Lower leg skin (tissue), 4 donors: Measurements from ENCODE around the gene KDM4B. TPM values are rescaled to one million over a fixed set of nuclear protein-coding genes. Genes with fewer than 3 reads are reported as not detected.
"Not testable (repeated sequence)": the region's sequence is repeated elsewhere in the genome, so short reads cannot be mapped to it uniquely, and the experiment has no call there.

Experiments used
- DNase-seq, 2 donors: peaks; one replicate each; pipeline ENCODE4 v3.0.0-alpha.2; 2019; ENCODE audit warnings: low spot score in 2 of 2
- H3K4me3 ChIP-seq: fragments of 200-600 bp; sonication (generic); 2 replicates; pipeline ENCODE4 v1.5.1; 2017; ENCODE audit warnings: mild to moderate bottlenecking, low read depth; ENCODE audit not compliant: poor library complexity, severe bottlenecking
- POLR2A ChIP-seq, 2 donors: fragments of 450-650 bp; IDR thresholded peaks; one replicate each; pipeline ENCODE4 v1.6.1; 2016 to 2017; ENCODE audit warnings: antibody characterized with exemption in 2 of 2, mild to moderate bottlenecking in 1 of 2, moderate library complexity in 1 of 2
- WGBS, 2 donors: methylation state at CpG; one replicate each; pipeline ENCODE4 v1.1.5; 2018; 5-methylcytosine and 5-hydroxymethylcytosine counted together
- intact Hi-C: fragments of 100-400 bp; cut with DNase I; formaldehyde crosslinking; loops from one replicate; pipeline ENCODE4 v1.15.0; 2023; ENCODE audit warnings: low total_unique reads
- total RNA-seq, 4 donors: library from RNA; depleted of rRNA; stranded (reverse); fragments of >200 nt; gene quantifications; one replicate each; pipeline ENCODE4 v1.1.0, GENCODE V29; 2016
- TF ChIP-seq, protein P1 (sequence below), 3 donors: fragments of 450-650 bp; IDR thresholded peaks; one replicate each; pipeline ENCODE4 v1.5.1; 2016; ENCODE audit warnings: antibody characterized with exemption in 3 of 3, mild to moderate bottlenecking in 3 of 3, moderate library complexity in 2 of 3

The KDM4B gene
- total RNA-seq, 4 donors from 2014 or later: 40.1 to 71.4 (median 51.3) TPM

DNA sequence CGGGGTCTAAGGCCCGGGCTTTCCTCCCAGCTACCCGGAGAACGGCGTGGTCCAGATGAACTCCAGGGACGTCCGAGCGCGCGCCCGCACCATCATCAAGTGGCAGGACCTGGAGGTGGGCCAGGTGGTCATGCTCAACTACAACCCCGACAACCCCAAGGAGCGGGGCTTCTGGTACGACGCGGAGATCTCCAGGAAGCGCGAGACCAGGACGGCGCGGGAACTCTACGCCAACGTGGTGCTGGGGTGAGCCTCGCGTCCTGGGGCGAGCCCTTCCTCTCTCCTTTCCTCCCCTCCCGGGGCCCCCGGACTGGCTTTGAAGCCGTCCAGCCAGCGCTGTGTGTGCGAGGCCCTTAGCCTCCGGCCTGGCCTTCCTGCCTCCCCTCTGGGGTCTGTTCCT lies 36.2 kb upstream of the KDM4B start:
- DNase-seq: no peak
- no peak for TF ChIP-seq POLR2A (IDR thresholded peaks at IDR 0.05)
- TF ChIP-seq, protein P1, sequence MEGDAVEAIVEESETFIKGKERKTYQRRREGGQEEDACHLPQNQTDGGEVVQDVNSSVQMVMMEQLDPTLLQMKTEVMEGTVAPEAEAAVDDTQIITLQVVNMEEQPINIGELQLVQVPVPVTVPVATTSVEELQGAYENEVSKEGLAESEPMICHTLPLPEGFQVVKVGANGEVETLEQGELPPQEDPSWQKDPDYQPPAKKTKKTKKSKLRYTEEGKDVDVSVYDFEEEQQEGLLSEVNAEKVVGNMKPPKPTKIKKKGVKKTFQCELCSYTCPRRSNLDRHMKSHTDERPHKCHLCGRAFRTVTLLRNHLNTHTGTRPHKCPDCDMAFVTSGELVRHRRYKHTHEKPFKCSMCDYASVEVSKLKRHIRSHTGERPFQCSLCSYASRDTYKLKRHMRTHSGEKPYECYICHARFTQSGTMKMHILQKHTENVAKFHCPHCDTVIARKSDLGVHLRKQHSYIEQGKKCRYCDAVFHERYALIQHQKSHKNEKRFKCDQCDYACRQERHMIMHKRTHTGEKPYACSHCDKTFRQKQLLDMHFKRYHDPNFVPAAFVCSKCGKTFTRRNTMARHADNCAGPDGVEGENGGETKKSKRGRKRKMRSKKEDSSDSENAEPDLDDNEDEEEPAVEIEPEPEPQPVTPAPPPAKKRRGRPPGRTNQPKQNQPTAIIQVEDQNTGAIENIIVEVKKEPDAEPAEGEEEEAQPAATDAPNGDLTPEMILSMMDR (IDR thresholded peaks at IDR 0.05): no peak
- 94 to 98% methylated on average over 32 of the region's 32 CpGs for WGBS, 2 donors
- no peak overlapping the region for H3K4me3 ChIP-seq
- intact Hi-C loops: no loop called here

DNA sequence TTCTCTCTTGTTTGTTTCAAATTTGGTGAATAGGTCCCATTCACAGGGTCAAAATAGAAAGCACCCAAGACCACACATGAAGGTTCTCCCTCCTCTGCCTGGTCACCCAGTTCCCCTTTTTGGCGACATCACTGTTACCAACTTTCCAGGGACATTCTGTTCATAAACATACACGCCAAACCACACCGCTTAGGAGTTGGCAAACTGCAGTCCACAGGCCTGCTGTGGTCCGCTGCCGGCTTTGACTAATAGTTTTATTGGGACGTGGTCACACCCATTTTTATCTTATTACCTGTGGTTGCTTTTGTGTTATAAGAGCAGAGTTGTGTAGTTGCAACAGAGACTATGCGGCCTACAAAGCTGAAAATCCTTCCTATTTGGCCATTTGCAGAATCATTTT lies 35.4 kb upstream of the KDM4B start:
- TF ChIP-seq POLR2A (IDR thresholded peaks at IDR 0.05): no peak
- TF ChIP-seq, protein P1 (IDR thresholded peaks at IDR 0.05): no peak
- DNase-seq: peak in 1 of 2 donors; percentile 37
- 64 to 86% methylated on average over 7 of the region's 7 CpGs for WGBS, 2 donors
- intact Hi-C loops: no loop called here
- no peak overlapping the region for H3K4me3 ChIP-seq

DNA sequence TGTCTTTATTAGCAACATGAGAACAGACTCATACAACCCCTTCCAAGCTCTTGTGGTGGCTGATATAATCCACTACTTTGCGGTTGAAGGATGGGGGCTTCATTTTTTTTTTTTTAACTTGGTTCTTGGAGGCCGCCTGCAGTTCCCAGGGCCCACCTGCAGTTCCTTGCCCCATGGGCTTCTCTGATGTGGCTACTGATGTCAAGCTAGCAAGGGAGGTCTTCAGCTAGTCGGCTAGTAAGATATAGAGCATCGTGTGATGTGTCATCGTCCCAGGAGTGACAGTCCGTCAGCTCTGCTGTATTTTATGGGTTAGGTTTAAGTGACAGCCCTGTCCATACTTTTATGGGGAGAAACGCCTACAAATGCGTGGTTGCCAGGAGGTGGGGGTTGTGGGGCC lies 33.5 kb upstream of the KDM4B start:
- TF ChIP-seq, protein P1 (IDR thresholded peaks at IDR 0.05): no peak
- TF ChIP-seq POLR2A (IDR thresholded peaks at IDR 0.05): no peak
- WGBS, 2 donors: 91 to 95% methylated on average over 8 of the region's 8 CpGs
- intact Hi-C loops: no loop called here
- no peak for DNase-seq
- H3K4me3 ChIP-seq: no peak overlapping the region

DNA sequence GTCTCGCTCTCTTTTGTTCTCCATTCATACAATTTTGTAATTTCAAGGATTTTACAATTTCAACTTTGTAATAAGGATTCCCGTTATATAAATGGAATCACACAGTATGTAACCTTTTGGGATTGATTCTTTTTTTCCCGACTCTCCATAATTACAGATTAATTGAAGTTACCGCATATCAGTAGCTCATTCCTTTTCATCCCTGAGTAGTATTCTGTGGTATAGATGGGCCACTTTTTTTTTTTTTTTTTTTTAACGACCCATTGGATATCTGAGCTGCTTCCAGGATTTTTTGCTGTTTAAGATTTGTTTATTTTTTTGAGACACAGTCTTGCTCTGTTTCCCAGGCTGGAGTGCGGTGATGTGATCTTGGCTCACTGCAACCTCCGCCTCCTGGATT lies 31.9 kb upstream of the KDM4B start:
- WGBS, 2 donors: 94 to 95% methylated on average over 7 of the region's 7 CpGs
- TF ChIP-seq, protein P1 (IDR thresholded peaks at IDR 0.05): no peak
- no peak for TF ChIP-seq POLR2A (IDR thresholded peaks at IDR 0.05)
- no peak for DNase-seq
- no peak overlapping the region for H3K4me3 ChIP-seq
- intact Hi-C loops: no loop called here

DNA sequence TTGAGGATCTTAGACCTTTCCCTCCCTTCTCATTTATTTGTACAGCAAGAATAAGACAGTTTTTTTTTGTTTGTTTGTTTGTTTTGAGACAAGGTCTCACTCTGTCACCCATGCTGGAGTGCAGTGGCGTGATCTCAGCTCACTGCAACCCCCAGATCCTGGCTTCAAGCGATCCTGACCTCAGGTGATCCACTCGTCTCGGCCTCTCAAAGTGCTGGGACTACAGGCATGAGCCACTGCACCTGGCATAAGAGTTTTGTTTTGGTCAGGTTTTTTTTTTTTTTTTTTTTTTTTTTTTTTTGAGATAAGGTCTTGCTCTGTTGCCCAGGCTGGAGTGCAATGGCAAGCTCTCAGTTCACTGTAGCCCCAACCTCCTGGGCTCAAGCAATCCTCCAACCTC lies 30.5 kb upstream of the KDM4B start:
- DNase-seq: not testable (repeated sequence)

DNA sequence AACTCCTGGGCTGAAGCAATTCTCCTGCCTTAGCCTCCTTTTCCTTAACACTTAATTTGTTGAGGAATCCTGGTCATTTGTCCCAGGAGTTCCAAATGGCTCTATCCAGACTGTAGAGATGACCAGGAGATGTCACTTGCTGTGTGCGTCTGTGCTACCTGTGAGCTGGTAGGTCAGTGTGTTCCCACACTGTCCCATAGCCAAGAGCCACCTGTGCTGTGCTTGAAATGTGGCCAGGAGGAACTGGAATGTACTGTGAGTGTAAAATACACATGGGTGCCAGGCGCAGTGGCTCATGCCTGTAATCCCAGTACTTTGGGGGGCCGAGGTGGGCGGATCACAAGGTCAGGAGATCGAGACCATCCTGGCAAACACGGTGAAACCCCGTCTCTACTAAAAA lies 29.4 kb upstream of the KDM4B start:
- DNase-seq: no peak
- intact Hi-C loops: no loop called here
- no peak overlapping the region for H3K4me3 ChIP-seq
- TF ChIP-seq, protein P1 (IDR thresholded peaks at IDR 0.05): no peak
- no peak for TF ChIP-seq POLR2A (IDR thresholded peaks at IDR 0.05)
- WGBS, 2 donors: 88 to 98% methylated on average over 7 of the region's 7 CpGs

More for the DNA sequence above, 30.5 kb upstream of the KDM4B start:
- WGBS, 2 donors: 94% methylated on average over 4 of the region's 4 CpGs
- H3K4me3 ChIP-seq, intact Hi-C loops: not testable (repeated sequence)

DNA sequence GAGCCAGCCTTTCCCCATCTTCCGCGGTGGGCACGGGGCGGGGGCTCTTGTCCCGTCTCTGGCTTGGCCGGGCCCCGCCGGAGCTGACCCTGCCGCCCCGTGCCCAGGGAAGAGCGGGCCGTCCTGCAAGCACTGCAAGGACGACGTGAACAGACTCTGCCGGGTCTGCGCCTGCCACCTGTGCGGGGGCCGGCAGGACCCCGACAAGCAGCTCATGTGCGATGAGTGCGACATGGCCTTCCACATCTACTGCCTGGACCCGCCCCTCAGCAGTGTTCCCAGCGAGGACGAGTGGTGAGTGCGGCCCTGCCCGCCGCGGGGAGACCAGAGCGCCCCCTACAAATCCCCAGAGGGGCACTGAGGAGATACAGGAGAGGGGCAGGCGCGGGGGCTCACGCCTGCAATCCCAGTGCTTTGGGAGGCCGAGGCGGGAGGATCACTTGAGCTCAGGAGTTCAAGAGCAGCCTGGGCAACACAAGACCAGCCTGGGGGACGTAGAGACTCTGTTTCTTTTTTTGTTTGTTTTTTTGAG lies 27.2 kb upstream of the KDM4B start:
- intact Hi-C loops, H3K4me3 ChIP-seq, DNase-seq: not testable (repeated sequence)
- WGBS, 2 donors: 96% methylated on average over 22 to 30 of the region's 35 CpGs

DNA sequence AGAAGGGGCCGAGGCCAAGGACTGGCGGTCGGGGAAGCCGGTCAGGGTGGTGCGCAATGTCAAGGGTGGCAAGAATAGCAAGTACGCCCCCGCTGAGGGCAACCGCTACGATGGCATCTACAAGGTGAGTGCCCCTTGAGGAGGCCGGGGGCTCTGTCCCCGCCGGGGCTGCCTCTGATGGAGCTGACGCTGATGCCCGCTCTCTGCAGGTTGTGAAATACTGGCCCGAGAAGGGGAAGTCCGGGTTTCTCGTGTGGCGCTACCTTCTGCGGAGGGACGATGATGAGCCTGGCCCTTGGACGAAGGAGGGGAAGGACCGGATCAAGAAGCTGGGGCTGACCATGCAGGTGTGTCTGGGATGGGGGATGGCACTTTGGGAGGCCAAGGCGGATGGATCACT lies 18.3 kb upstream of the KDM4B start:
- H3K4me3 ChIP-seq, intact Hi-C loops, DNase-seq: not testable (repeated sequence)
- 90 to 92% methylated on average over 23 of the region's 23 CpGs for WGBS, 2 donors
